PC-3 (cell line): ENCODE results near the gene FRMPD1.

ENCODE experiments used
- EZH2 ChIP-seq: fragments of 300-600 bp; sonication (generic); IDR thresholded peaks from one replicate; pipeline ENCODE4 v1.6.1; 2017; ENCODE audit warnings: antibody characterized with exemption, mild to moderate bottlenecking, low read length; ENCODE audit not compliant: unreplicated experiment
- EZH2phosphoT487 ChIP-seq: fragments of 300-600 bp; sonication (generic); IDR thresholded peaks from 2 replicates; pipeline ENCODE4 v1.6.1; 2018; ENCODE audit warnings: mild to moderate bottlenecking, antibody characterized with exemption, low read length, borderline replicate concordance
- TF ChIP-seq, protein P1 (sequence below): fragments of 300-600 bp; sonication (generic); conservative IDR thresholded peaks from 2 replicates; pipeline ENCODE4 v1.5.1; 2017; ENCODE audit warnings: antibody characterized with exemption, low read depth, mild to moderate bottlenecking, low read length

DNA sequence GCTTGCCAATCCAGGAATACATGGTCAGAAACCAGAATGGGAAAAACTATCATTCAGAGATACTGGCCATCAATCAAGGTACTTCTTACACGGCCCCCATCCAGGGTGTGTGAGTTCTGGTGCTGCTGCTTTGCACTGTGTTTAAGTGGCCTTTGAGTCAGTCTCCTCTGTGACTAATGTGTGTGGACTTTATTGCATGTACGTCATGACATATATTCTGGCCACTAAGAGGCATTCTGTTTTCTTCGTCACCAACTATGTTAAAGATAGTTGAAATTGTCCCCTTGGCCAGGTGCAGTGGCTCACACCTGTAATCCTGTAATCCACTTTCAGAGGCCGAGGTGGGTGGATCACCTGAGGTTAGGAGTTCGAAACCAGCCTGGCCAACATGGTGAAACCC is 125.6 kb downstream of the FRMPD1 start:
- TF ChIP-seq, protein P1, sequence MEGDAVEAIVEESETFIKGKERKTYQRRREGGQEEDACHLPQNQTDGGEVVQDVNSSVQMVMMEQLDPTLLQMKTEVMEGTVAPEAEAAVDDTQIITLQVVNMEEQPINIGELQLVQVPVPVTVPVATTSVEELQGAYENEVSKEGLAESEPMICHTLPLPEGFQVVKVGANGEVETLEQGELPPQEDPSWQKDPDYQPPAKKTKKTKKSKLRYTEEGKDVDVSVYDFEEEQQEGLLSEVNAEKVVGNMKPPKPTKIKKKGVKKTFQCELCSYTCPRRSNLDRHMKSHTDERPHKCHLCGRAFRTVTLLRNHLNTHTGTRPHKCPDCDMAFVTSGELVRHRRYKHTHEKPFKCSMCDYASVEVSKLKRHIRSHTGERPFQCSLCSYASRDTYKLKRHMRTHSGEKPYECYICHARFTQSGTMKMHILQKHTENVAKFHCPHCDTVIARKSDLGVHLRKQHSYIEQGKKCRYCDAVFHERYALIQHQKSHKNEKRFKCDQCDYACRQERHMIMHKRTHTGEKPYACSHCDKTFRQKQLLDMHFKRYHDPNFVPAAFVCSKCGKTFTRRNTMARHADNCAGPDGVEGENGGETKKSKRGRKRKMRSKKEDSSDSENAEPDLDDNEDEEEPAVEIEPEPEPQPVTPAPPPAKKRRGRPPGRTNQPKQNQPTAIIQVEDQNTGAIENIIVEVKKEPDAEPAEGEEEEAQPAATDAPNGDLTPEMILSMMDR: no peak
- TF ChIP-seq EZH2 (no peak), EZH2phosphoT487 (no peak)
